ENCODE measurements around the gene ADGRG6. TPM values are rescaled to one million over a fixed set of nuclear protein-coding genes. Genes with fewer than 3 reads are reported as not detected.

Gene ADGRG6
- total and polyA plus RNA-seq, 10 donors = 0.24 to 29.0 (median 15.4) TPM

GRCh38 chr6:142349215-142349823 lies 47.5 kb downstream of the ADGRG6 start:
- no peaks in the 10 kb centered on the region for H3K4me1 ChIP-seq
- intact Hi-C loops (cut with DNase I; ENCODE audit: low total_unique reads) = no loop called here
- H3K27me3 ChIP-seq (replicated peaks in 1 of 7) = no peaks in the 10 kb centered on the region
- no peak overlapping the region for H3K27ac ChIP-seq
- DNase-seq = no peak
- 77 to 89% (median 78%) methylated on average over 3 of the region's 3 CpGs for WGBS, 5 donors
- peaks cover 0 to 8% (median 0%) of the 10 kb centered on the region in 8 donors for H3K9me3 ChIP-seq
- TF ChIP-seq POLR2A (IDR thresholded peaks at IDR 0.05) (no peak), CTCF (IDR thresholded peaks at IDR 0.05 in 8 of 11, conservative IDR thresholded peaks at IDR 0.05 in 3 of 11) (no peak), POLR2AphosphoS5 (IDR thresholded peaks at IDR 0.05) (no peak)
- H3K36me3 ChIP-seq = no peaks in the 10 kb centered on the region
- H3K4me3 ChIP-seq = no peak overlapping the region

GRCh38 chr6:142350309-142350708 lies 48.5 kb downstream of the ADGRG6 start:
- intact Hi-C loops (cut with DNase I; ENCODE audit: low total_unique reads) = no loop called here
- no peak for DNase-seq
- Histone ChIP-seq H3K4me1 (no peaks in the 10 kb centered on the region), H3K27me3 (replicated peaks in 1 of 7) (no peaks in the 10 kb centered on the region), H3K4me3 (no peak overlapping the region), H3K27ac (no peak overlapping the region), H3K36me3 (no peaks in the 10 kb centered on the region), H3K9me3 (peaks cover 0 to 8% (median 0%) of the 10 kb centered on the region in 8 donors)
- TF ChIP-seq POLR2A (IDR thresholded peaks at IDR 0.05) (no peak), CTCF (IDR thresholded peaks at IDR 0.05 in 8 of 11, conservative IDR thresholded peaks at IDR 0.05 in 3 of 11) (no peak), POLR2AphosphoS5 (IDR thresholded peaks at IDR 0.05) (no peak)
- 92 to 98% (median 97%) methylated on average over 1 of the region's 1 CpG for WGBS, 5 donors

- no peaks in the 10 kb centered on the region for H3K36me3 ChIP-seq
- WGBS, 5 donors = 83 to 94% (median 88%) methylated on average over 2 of the region's 2 CpGs
- H3K4me1 ChIP-seq = no peaks in the 10 kb centered on the region
- H3K27me3 ChIP-seq (replicated peaks in 1 of 7) = no peaks in the 10 kb centered on the region
- H3K9me3 ChIP-seq = peaks cover 0 to 8% (median 0%) of the 10 kb centered on the region in 8 donors
- intact Hi-C loops (cut with DNase I; ENCODE audit: low total_unique reads) = no loop called here
- TF ChIP-seq CTCF (IDR thresholded peaks at IDR 0.05 in 8 of 11, conservative IDR thresholded peaks at IDR 0.05 in 3 of 11) = no peak
- no peak for TF ChIP-seq POLR2AphosphoS5 (IDR thresholded peaks at IDR 0.05)
- TF ChIP-seq POLR2A (IDR thresholded peaks at IDR 0.05) = no peak
- no peak for DNase-seq
- no peak overlapping the region for H3K27ac ChIP-seq
- no peak overlapping the region for H3K4me3 ChIP-seq
Observed at GRCh38 chr6:142353690-142354089, 51.9 kb downstream of the ADGRG6 start.

GRCh38 chr6:142354650-142355049 lies 52.8 kb downstream of the ADGRG6 start:
- Histone ChIP-seq H3K4me1 (no peaks in the 10 kb centered on the region), H3K9me3 (peaks cover 0 to 8% (median 0%) of the 10 kb centered on the region in 8 donors), H3K4me3 (no peak overlapping the region), H3K27me3 (replicated peaks in 1 of 7) (no peaks in the 10 kb centered on the region), H3K27ac (no peak overlapping the region), H3K36me3 (no peaks in the 10 kb centered on the region)
- WGBS, 5 donors = 91 to 95% (median 92%) methylated on average over 3 of the region's 3 CpGs
- no peak for TF ChIP-seq POLR2A (IDR thresholded peaks at IDR 0.05)
- TF ChIP-seq POLR2AphosphoS5 (IDR thresholded peaks at IDR 0.05) = no peak
- TF ChIP-seq CTCF (IDR thresholded peaks at IDR 0.05 in 8 of 11, conservative IDR thresholded peaks at IDR 0.05 in 3 of 11) = no peak
- no peak for DNase-seq
- intact Hi-C loops (cut with DNase I; ENCODE audit: low total_unique reads) = no loop called here
